ENCODE data around the gene SLC44A1.

- TF ChIP-seq, protein P1, sequence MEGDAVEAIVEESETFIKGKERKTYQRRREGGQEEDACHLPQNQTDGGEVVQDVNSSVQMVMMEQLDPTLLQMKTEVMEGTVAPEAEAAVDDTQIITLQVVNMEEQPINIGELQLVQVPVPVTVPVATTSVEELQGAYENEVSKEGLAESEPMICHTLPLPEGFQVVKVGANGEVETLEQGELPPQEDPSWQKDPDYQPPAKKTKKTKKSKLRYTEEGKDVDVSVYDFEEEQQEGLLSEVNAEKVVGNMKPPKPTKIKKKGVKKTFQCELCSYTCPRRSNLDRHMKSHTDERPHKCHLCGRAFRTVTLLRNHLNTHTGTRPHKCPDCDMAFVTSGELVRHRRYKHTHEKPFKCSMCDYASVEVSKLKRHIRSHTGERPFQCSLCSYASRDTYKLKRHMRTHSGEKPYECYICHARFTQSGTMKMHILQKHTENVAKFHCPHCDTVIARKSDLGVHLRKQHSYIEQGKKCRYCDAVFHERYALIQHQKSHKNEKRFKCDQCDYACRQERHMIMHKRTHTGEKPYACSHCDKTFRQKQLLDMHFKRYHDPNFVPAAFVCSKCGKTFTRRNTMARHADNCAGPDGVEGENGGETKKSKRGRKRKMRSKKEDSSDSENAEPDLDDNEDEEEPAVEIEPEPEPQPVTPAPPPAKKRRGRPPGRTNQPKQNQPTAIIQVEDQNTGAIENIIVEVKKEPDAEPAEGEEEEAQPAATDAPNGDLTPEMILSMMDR (IDR thresholded peaks at IDR 0.05), result no peak
- TF ChIP-seq POLR2A (IDR thresholded peaks at IDR 0.05), result no peak
Measured at GRCh38 chr9:105313238-105313637, 68.8 kb downstream of the SLC44A1 start.
